B cell (primary cell): ENCODE data around the gene HRK. TPM values are rescaled to one million over a fixed set of nuclear protein-coding genes. Genes with fewer than 3 reads are reported as not detected.

Source experiments
- ATAC-seq: fragments of 200-7000 bp; cut with Tn5 transposase; one replicate; pipeline ENCODE4 v1.10.0; 2021; ENCODE audit warnings: low read depth, mild to moderate bottlenecking, moderate number of reproducible peaks, moderate library complexity
- CTCF ChIA-PET: fragments of 350-600 bp; sonication (Branson Sonifier 250); formaldehyde crosslinking; loops from one replicate; lab custom pipeline; 2021; ENCODE audit warnings: antibody characterized with exemption, inconsistent platforms; lab: Charles Lee
- POLR2A ChIA-PET: fragments of 350-600 bp; sonication (Branson Sonifier 250); formaldehyde crosslinking; loops from one replicate; lab custom pipeline; 2021; ENCODE audit warnings: antibody characterized with exemption; lab: Charles Lee
- DNase-seq: peaks from one replicate; pipeline ENCODE4 v3.0.0; 2013
- H2AFZ ChIP-seq: 2 replicates; pipeline ENCODE4 v1.6.1; 2012; ENCODE audit warnings: mild to moderate bottlenecking, low read depth, low read length; ENCODE audit not compliant: insufficient read depth, poor library complexity, severe bottlenecking
- H3K27ac ChIP-seq, 2 donors: 1 replicate in 1 of 2; 2 replicates in 1 of 2; pipeline ENCODE4 v1.5.1; 2012 to 2013; ENCODE audit warnings: low read length in 2 of 2, mild to moderate bottlenecking in 2 of 2, moderate library complexity in 1 of 2
- H3K27me3 ChIP-seq, 4 experiments: fragments of 200-600 bp in 1 of 4; sonication (generic) in 1 of 4; replicated peaks in 1 of 4; 1 replicate in 2 of 4; 2 replicates in 2 of 4; pipeline versions ENCODE4 v1.6.1 to v1.7.0; 2013 to 2016; ENCODE audit warnings: low read length in 3 of 4, mild to moderate bottlenecking in 2 of 4, mixed read lengths in 1 of 4, moderate library complexity in 1 of 4; ENCODE audit not compliant: insufficient read depth in 4 of 4, control insufficient read depth in 3 of 4; ENCODE audit errors: control extremely low read depth in 1 of 4
- H3K36me3 ChIP-seq, 2 experiments: replicated peaks in 1 of 2; 1 replicate in 1 of 2; 2 replicates in 1 of 2; pipeline versions ENCODE4 v1.6.1 to v1.7.1; 2013; ENCODE audit warnings: low read length in 1 of 2; ENCODE audit not compliant: insufficient read depth in 2 of 2, control insufficient read depth in 1 of 2; ENCODE audit errors: control extremely low read depth in 1 of 2, extremely low read depth in 1 of 2
- H3K4me1 ChIP-seq, 2 donors: fragments of 200-600 bp in 1 of 2; sonication (generic) in 1 of 2; 1 replicate in 1 of 2; 2 replicates in 1 of 2; pipeline versions ENCODE4 v1.5.1 to v1.6.1; 2013 to 2017; ENCODE audit warnings: low read length in 2 of 2; ENCODE audit not compliant: control insufficient read depth in 2 of 2, insufficient read depth in 2 of 2
- H3K4me2 ChIP-seq: replicated peaks from 2 replicates; pipeline ENCODE3; 2012; ENCODE audit warnings: mild to moderate bottlenecking, low read depth, low read length; ENCODE audit not compliant: poor library complexity, severe bottlenecking
- H3K4me3 ChIP-seq, 5 experiments: fragments of 200-600 bp in 1 of 5; sonication (generic) in 1 of 5; 1 replicate in 3 of 5; 2 replicates in 2 of 5; pipeline versions ENCODE4 v1.5.1 to v1.7.0; 2011 to 2016; ENCODE audit warnings: low read length in 4 of 5, mild to moderate bottlenecking in 4 of 5, low read depth in 2 of 5, control low read depth in 1 of 5, moderate library complexity in 1 of 5; ENCODE audit not compliant: insufficient read depth in 1 of 5; ENCODE audit errors: control extremely low read depth in 1 of 5, extremely low read depth in 1 of 5
- H3K79me2 ChIP-seq: fragments of 200-600 bp; sonication (generic); one replicate; pipeline ENCODE4 v1.6.0; 2016; ENCODE audit warnings: low read length; ENCODE audit not compliant: control insufficient read depth, insufficient read depth
- H3K9ac ChIP-seq: fragments of 200-600 bp; sonication (generic); 2 replicates; pipeline ENCODE4 v1.6.1; 2017; ENCODE audit warnings: mild to moderate bottlenecking, low read length, moderate library complexity
- H3K9me3 ChIP-seq, 3 donors: one replicate each; pipeline versions ENCODE4 v1.6.1 to v1.7.1; 2013; ENCODE audit warnings: low read length in 2 of 3; ENCODE audit not compliant: control insufficient read depth in 2 of 3, insufficient read depth in 1 of 3; ENCODE audit errors: control extremely low read depth in 1 of 3
- H4K20me1 ChIP-seq: 2 replicates; pipeline ENCODE4 v1.6.0; 2012; ENCODE audit warnings: mild to moderate bottlenecking, low read length; ENCODE audit not compliant: insufficient read depth, control insufficient read depth, poor library complexity, severe bottlenecking
- H3K27ac Mint-ChIP-seq: one replicate; pipeline ENCODE4 v1.8.0; 2021; ENCODE audit warnings: mixed read lengths
- H3K27me3 Mint-ChIP-seq: one replicate; pipeline ENCODE4 v1.8.0; 2021; ENCODE audit warnings: mixed read lengths
- H3K4me1 Mint-ChIP-seq: one replicate; pipeline ENCODE4 v1.8.0; 2021; ENCODE audit warnings: mixed read lengths
- H3K4me3 Mint-ChIP-seq: one replicate; pipeline ENCODE4 v1.8.0; 2021; ENCODE audit warnings: mixed read lengths
- H3K9me3 Mint-ChIP-seq: one replicate; pipeline ENCODE4 v1.8.0; 2022; ENCODE audit warnings: mixed read lengths; ENCODE audit not compliant: insufficient read depth
- CTCF ChIP-seq: fragments of 200-600 bp; IDR thresholded peaks from one replicate; pipeline ENCODE4 v1.8.0; 2022; ENCODE audit warnings: antibody characterized with exemption, mild to moderate bottlenecking
- EZH2 ChIP-seq: IDR thresholded peaks from 2 replicates; pipeline ENCODE4 v1.6.1; 2012; ENCODE audit warnings: borderline replicate concordance, low read depth, mild to moderate bottlenecking, moderate library complexity, low read length; ENCODE audit not compliant: insufficient read depth, poor library complexity, severe bottlenecking
- WGBS: methylation state at CpG from one replicate; pipeline ENCODE4 v1.1.5; 2013; ENCODE audit warnings: missing lambda C conversion rate; ENCODE audit not compliant: insufficient coverage; 5-methylcytosine and 5-hydroxymethylcytosine counted together
- intact Hi-C: fragments of 100-400 bp; cut with micrococcal nuclease; formaldehyde crosslinking; loops from one replicate; pipeline ENCODE4 v1.10.0; 2022
- polyA plus RNA-seq: library from polyadenylated mRNA; depleted of rRNA; stranded (reverse); fragments of >200 nt; gene quantifications from 2 replicates; pipeline ENCODE4 v1.2.3, GENCODE V29; 2012
- total RNA-seq, 2 donors: library from RNA; stranded (reverse); fragments of 120-200 nt in 1 of 2; gene quantifications; 1 replicate in 1 of 2; 2 replicates in 1 of 2; pipeline versions ENCODE4 v1.2.3 to v1.2.4, GENCODE V29; 2013 to 2022

HRK gene
- total and polyA plus RNA-seq, 2 donors (not counting 1 experiment from before 2014, with no cell fraction given): 1.8 to 45.1 TPM

GRCh38 chr12:116879509-116880212 lies 1.6 kb downstream of the HRK start:
- H3K79me2 ChIP-seq: peaks cover 5% of the 10 kb centered on the region
- ChIA-PET POLR2A (interaction anchor here (0.9 to 1.8 kb wide), 5 partner anchors 16 to 320 kb away, joined by 3 to 7 read pairs (median 6); partner anchors contain the start of genes MAP1LC3B2, RNFT2 and SPRING1), CTCF (interaction anchor here (0.9 to 6.3 kb wide), 11 partner anchors 17 to 320 kb away, joined by 3 to 69 read pairs (median 7); partner anchors contain the start of gene MAP1LC3B2)
- Mint-ChIP-seq H3K4me3 (peak overlapping the region; percentile 93), H3K9me3 (no peaks in the 10 kb centered on the region), H3K27ac (peak overlapping the region; percentile 80), H3K4me1 (peaks cover 42% of the 10 kb centered on the region), H3K27me3 (peaks cover 30% of the 10 kb centered on the region)
- under 1% methylated on average over 50 of the region's 52 CpGs for WGBS
- peak overlapping the region; percentile 64 for H2AFZ ChIP-seq
- peak overlapping the region; percentile 92 for H3K4me2 ChIP-seq
- peak overlapping the region; percentile 65 for H3K9ac ChIP-seq
- TF ChIP-seq CTCF (no peak), EZH2 (no peak)
- H3K9me3 ChIP-seq: peaks cover 0 to 7% (median 0%) of the 10 kb centered on the region in 3 donors
- H3K27me3 ChIP-seq: peaks cover 0 to 48% (median 22%) of the 10 kb centered on the region in 4 experiments
- H3K4me3 ChIP-seq: peak overlapping the region; percentile 42 to 81 (median 58)
- DNase-seq: peak; percentile 48
- no peaks in the 10 kb centered on the region for H4K20me1 ChIP-seq
- H3K36me3 ChIP-seq: no peaks in the 10 kb centered on the region
- H3K4me1 ChIP-seq: peaks cover 39 to 41% of the 10 kb centered on the region in 2 donors
- intact Hi-C loops: loop anchor here (1.0 to 5.0 kb wide), 4 partner anchors 19 to 143 kb away; no protein-coding TSS in a partner anchor
- peak; percentile 10 for ATAC-seq
- peak overlapping the region in 1 of 2 donors; percentile 23 for H3K27ac ChIP-seq
